Kidney glomerular epithelial cell (primary cell): ENCODE data around the gene PAQR7.

ENCODE experiments used
- DNase-seq: peaks from one replicate; lab custom pipeline; 2025; lab: John Stamatoyannopoulos, UW

PAQR7 gene

GRCh38 chr1:25817840-25818501 lies 57.5 kb downstream of the PAQR7 start:
- DNase-seq, result no peak

- no peak for DNase-seq
These were observed 59.3 kb downstream of the PAQR7 start for GRCh38 chr1:25816112-25816718.

DNA sequence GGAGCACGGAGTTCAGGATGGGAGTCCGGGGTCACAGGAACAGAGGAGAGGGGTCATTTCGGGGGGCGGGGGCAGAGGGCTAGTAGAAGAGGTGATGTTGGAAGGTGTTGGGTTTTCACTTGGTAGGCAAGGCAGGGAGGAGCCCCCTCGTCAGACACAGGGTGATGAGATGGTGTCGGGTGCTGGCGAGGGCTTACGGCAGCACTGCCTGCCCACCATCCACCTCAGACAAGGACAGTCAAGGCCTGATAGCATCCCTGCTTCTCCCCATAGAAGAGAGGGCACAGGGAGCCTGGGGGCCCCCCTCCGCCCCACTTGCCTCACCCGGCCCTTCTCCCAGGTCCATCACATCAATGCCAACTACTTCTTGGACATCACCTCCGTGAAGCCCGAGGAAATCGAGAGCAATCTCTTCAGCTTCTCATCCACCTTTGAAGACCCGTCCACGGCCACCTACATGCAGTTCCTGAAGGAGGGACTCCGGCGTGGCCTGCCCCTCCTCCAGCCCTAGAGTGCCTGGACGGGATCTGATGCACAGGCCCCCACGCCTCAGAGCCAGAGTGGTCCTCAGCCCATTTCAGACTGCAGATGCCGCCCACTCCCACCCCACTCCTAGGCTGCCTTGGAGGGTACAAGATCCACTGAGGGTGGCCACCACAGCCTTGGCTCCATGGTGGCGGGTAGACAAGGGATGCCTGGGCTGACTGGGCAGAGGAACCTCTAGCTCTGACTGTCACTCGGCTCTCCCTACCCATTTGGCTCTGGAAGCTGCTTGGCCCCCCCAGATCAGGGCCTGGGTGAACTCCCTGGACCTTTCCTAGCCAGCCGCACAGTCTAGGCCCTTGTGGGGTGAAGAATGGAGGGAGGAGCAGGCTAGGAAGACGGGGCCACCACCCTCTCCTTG lies 60.0 kb downstream of the PAQR7 start:
- no peak for DNase-seq

- no peak for DNase-seq
These were observed 60.9 kb downstream of the PAQR7 start for GRCh38 chr1:25814549-25815087.

DNA sequence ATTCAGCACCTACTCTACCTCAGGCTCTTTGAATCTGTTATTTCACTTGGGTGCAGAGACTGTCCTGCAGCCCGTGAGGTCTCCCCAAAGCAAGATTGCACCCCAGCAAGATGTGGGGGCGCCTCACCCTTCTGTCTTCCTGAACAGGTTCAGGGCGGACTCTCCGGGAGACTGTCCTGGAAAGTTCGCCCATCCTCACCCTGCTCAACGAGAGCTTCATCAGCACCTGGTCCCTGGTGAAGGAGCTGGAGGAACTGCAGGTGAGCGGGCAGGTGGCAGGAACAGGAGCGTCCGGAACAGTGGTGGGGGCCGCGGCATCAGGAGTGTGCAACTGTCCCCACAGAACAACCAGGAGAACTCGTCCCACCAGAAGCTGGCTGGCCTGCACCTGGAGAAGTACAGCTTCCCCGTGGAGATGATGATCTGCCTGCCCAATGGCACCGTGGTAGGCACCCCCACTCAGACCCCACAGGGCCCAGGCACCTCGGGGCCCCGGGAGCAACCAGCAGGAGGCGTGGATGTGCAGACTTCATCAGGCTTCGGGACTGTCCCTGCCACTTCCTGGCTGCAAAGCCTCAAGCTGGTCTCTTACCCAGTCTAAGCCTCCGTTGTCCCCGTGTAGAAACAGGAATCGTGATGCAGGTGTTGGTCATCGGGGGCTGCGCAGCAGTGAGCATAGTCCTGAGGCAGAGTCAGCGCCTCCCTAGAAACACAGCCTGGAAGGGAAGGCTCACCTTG lies 61.6 kb downstream of the PAQR7 start:
- no peak for DNase-seq

DNA sequence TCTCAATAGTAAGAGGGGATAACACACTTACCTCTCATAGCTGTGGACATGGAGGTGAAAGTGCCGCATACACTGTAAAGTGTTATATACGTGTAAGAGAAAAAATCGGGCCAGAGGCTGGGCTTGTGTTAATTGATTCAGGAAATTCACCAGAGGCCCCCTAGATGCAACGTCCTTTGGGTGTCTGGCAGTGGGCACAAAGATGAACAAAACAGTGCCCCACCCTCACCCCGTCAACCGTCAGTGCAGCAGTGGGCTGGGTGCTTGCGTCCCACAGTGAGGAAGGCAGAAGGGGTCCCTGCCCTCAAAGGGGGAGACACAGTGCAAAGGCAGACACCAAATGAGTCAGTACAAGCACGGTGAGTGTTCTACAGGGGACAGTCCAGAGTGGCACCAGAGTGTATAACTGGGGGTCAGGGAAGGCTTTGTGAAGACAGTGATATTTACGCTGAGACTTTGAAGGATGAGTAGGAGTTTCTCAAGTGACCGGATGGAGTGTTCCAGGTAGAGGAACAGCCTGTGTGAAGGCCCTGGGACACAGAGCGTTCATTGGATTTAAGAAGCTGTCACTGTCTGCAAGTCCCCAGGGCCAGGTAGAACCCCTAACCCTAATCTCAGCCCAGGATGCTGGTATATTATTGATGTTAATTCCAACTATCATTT lies 62.3 kb downstream of the PAQR7 start:
- no peak for DNase-seq
